Endothelial cell of hepatic sinusoid (primary cell): ENCODE data around the gene TMEM9.

Source experiments
- in situ Hi-C: cut with HindIII; loops from 2 replicates; pipeline ENCODE4 v1.10.0; 2017; ENCODE audit warnings: low sequenced_read_pairs

Gene TMEM9

DNA sequence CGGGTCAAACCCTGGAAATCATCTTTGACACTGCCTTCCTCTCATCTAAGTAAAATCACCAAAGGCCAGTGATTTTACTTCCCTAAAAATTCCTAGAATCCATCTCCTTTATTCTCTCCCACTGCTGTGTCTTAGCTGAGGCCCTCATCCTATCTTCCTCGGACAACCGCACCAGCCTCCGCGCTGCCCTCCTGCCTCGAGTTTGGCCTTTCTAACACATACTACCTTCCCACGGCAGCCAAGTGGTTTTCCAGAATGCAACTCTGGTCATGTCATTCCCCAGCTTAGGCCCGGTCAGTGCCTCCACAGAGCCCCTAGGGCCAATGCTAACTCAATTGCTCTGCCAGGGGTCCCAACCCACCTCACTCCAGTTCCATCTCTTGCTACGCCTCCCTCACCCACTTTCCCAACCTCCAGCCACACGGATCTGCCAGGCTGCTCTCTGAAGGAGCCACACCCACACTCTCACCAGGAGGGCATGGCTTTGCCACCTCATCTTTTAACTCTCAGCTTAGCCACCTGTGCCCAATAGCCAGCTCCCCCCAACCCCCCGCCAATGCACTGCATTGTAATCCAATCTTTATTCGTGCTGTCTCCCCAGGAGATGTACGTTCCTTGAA lies 6.8 kb downstream of the TMEM9 start:
- in situ Hi-C loops: no loop called here

DNA sequence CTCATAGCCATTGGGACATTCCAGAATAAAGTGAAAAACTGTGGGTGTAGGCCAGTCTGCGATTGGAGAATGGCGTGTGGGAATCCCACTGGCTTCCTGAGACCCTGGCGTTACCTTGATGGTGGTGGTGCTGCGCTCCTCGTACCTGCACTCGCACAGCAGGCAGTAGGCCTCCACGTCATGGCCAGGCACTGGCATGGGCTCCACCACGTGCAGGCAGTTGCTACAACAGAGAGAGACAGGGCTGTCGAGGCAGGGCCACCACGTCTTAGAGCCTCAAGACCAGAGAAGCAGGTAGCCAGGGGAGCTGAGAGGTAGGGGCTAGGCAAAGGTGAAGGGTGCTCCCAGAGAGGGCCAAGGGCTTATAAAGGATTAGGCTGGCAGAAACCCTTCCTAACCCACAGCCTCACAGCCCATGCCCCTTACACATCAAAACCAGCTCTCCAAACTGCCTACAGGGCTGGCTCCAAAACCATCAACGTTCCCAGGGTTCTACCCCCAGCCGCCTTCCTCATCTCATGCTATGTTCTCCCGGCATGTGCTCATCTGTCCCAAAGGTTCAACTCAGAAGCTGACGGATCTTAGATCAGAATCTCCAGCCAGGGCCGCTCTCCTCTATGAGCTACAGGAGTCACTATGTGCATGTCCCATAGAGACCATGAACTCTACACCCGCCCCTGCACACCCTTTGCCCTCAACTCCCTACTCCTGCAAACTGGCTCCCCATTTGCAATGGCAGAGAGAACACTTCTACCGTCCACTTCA lies 7.5 kb downstream of the TMEM9 start:
- in situ Hi-C loops: no loop called here

DNA sequence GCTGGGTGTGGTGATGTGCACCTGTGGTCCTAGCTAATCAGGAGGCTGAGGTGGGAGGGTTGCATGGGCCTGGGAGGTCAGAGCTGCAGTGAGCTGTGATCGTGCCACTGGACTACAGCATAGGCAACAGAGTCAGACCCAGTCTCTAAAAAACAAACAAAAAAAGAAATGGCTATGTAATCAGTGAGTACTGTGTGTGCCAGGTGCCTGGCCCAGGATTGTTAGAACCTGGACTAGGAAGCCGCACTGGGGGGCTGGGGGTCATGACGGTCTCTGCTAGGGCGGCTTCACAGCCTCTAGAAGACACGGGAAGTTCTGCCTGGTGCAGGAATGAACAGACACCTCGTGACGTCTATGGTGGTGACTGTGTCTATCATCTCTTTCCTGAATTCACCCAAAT lies 8.5 kb downstream of the TMEM9 start:
- in situ Hi-C loops: no loop called here

DNA sequence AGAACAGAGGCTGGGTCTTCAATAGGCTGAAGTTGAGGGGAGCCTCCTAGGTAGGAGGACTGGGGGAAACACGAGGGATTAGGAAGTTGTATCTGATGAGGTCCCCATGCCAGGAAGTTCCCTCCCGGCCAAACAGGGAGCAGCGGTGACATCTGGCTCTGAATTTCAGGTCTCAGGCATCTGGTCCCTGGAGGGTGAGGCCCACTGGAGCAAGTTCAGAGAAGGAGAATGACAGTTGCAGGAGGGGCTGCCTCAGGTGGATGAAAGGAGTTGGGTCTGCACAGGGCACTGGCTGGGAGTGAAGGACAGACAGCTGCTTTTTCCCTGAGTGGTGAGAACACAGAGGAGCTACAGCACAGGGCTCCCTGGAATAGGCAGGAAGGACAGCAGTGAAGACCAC lies 9.1 kb downstream of the TMEM9 start:
- in situ Hi-C loops: no loop called here

DNA sequence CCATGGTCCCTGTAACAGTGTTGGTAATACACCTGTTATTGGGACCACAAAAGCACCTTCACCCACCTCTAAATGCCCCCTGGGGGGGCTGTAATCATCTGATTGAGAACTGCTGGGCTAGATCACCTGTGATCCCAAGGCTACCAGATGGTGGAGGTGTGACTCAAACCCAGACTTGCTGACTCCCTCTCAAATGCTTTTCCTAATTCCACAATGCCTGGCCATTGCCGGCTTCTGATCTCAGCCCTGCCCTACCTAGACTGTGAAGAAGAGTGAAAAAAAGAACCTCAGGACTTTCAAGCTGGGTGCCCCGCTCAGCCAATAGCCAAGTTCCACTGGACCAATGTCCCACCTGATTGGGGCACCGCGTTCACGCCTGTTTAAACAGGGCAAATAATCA lies 9.6 kb downstream of the TMEM9 start:
- in situ Hi-C loops: no loop called here

DNA sequence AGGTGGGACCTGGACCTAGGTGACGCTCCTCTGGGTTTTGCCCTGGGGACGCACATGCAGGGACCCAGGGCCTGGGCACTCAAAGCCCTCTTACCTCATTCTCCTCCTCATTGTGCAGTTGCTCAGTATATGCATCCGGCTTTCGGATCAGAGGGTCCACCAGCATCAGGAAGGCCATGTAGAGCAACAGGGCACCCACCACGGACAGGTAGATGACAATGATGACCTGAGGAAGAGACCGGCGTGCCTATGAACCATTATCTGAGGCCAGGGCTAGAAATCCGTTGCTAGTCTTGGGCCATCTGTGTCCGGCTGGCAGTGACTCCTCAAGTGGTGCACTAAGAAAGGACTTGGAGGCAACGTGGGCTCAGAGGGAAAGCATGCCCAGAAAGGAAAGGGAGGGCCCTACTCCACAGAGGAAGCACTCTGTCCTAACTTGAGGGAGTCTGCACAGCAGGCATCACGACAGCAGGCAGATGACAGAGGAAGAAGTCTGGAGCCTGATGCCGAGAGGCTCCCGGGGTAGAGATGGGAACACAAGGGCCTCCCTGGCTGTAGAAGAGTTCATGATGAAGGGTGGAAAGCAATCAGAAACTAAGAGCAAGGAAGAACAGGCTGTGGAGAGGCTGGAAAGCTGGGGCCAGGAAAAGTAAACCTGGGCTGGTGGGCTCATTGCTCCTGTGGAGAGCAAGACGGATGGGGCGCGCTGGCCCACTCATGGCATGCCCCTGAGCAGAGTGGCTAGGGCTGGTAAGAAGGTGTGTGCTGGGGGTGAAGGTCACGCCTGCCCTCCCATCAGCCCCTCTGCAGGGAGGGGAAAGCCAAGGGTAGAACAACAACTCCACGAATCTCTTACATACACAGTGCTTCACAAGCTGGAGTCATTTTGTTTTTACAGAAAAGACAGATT lies 10.3 kb downstream of the TMEM9 start:
- in situ Hi-C loops: no loop called here

DNA sequence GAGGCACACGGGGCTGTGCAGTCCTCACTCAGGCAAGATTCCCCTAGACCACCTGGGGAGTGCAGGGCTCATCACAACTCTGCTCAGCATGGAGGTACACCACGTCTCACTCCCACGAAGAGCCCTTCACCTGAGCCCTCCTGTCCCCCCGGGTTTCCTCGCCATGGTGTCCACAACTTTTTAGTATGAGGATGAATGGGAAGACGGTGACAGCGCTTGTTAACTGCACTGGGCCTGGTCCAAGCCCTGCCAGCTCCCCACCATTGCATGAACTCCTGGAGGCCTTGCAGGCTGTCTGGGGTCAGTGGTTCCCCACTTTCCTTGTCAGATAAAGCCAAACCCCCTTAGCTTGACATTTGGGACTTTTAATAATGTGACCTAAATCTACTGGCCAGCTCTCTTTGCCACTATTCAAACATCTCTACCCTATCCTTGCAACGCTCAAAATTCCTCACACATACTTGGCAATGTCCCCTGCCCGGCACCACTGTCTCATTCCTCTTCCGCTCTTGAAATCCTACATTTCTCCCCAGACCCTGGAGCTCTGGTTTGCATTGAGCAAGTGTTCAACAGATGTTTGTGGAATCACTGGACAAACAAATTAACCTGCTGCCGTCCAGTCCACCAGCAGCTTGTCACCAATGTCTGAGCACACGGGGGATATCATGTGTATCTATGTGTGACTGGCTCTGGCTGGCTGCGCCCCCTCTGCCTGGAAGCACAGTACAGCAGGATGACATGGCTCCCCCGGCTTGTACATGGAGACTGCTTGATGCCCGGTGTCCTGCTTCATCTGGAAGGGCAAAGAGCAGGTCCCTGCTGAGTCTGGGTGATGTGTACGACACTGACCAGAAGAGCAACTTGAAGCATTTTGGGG lies 11.2 kb downstream of the TMEM9 start:
- in situ Hi-C loops: no loop called here

DNA sequence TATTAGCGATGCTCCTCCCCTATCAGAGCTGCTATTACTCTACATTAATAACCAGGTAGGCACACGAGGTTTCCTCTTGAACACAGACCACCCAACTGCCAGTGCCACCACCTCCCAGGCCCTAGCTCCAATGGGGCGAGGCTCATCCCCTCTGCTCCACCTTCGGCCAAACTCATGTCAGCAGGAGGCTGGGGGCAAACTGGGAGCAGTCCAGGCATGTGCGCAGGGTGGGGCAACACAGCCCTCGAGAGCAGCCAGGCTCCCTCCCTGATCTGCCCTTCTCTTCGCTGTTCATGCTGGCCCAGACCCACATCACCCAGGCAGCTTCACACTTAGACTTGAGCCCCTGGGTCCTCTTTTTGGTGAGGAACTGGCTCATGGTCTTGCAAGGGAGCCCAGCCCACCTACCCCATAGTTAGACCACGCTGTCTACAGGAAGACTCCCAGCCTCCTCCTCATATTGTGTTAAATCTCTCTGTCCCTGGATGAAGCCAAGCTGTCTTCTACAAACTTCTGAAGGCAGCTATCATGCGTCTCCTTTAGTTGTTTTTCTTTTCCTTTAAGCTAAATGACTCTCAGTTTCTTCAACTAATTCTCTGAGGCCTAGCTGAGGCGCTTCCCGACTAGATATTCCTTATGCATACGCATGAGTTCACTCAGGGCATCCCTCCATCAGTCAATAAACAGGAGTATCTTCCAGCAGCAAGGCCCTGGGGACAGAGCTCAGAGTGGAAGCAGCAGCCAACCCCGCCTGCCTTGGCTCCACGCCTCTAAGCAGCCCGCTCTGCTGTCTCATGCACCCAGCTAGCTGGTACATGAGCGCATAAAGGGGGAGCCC lies 12.0 kb downstream of the TMEM9 start:
- in situ Hi-C loops: no loop called here

DNA sequence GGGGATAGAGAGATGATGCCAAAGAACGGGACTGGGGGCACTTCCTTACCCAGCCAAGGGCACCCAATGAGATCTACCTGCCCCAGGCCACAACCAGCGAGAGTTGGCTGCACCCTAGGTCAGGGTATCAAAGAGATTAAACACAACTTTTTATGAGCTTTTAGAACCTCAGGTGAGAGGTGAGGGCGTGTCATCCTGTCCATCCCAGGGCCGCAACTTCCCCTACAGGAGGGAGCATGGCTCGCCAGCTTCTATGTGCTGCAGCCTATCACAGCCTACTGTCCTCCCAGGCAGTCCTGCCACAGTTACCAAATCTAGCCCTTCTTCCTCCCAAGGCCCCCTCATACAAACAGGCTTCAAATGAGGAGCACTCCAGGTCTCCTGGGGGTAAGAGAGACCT lies 12.9 kb downstream of the TMEM9 start:
- in situ Hi-C loops: no loop called here

DNA sequence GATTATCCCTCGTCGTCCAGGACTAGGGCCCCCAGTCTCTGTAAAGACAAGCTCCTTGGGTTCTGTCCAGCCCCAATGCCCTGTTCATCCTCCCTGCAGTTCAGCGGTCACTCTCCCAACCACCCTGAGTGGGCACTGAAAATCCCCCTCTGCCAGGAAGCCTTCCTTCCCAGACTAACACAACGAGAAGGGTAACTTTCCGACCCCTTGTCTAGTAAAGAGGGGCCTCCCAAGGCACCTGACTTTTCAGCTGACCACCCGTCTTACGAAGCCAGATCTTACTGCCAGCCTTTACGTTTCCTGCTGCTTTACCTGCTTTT lies 13.4 kb downstream of the TMEM9 start:
- in situ Hi-C loops: no loop called here

DNA sequence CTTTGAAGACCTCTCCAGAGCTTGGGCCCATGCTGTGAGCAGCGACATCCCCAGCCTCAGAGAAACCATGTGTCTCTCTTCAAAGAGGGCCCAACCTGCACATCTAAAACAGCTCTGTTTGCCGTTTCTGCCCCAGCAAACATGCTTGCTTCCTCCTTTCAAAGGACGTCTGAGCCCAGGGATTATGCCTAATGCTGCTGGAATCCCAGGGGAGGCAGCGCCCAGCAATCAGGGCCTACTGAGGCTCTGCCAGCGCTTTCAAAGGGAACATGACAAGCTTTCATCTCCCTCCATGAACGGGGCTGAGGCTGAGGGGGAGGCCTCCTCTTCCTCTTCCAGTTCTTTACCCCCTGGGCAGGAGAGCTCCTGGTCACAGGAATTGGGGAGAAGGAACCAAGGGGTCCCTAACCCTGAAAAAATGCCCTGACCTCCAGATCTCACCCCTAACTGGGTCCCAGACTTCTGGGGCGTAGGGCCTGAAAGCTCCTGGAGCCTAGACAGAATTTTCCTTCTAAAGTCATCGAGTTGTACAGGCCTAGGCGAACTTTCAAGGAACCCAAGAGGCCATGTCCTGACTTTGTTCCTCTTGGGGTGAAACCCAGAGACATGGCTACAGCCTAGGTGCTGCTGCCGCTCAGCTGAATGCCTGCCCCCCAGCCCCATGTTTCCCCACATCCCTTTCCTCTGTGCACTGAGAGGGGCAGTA lies 13.9 kb downstream of the TMEM9 start:
- in situ Hi-C loops: no loop called here

DNA sequence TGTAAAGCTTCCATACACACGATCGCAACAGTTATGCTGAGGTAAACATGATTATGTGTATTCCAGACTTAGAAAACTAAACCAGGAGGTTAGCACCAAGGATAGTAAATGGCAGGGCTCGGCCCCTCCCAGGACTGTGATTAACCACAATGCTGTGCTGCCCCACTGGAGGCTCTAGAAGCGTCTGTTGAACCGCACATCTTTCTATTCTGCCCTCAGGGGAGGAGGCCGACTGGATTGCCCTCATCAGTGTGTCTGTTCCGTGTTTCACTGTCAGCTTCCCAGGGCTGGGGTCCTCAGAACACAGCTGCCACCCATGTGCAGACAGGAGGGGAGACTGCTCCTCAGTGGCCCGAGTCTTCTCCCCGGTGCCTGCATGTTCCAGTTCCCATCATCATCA lies 14.5 kb downstream of the TMEM9 start:
- in situ Hi-C loops: no loop called here

DNA sequence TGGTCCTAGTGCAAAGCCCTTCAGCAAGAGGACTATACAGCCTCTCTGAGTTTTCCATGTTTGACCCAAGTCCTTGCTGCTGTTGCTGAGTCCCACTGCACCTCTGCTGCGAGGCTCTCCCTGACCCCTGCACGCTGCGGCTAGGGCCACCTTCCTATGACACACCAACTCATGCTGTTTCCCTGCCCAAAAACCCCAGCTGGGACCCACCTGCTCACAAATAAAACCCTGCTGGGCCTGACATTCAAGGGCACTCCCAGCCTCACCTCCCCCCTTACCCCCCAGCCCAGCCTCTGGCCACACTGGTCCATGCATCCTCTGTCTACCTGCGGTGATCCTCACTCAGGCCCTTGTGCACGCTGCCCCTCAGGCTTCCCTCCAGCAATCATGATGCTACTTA lies 15.0 kb downstream of the TMEM9 start:
- in situ Hi-C loops: no loop called here

DNA sequence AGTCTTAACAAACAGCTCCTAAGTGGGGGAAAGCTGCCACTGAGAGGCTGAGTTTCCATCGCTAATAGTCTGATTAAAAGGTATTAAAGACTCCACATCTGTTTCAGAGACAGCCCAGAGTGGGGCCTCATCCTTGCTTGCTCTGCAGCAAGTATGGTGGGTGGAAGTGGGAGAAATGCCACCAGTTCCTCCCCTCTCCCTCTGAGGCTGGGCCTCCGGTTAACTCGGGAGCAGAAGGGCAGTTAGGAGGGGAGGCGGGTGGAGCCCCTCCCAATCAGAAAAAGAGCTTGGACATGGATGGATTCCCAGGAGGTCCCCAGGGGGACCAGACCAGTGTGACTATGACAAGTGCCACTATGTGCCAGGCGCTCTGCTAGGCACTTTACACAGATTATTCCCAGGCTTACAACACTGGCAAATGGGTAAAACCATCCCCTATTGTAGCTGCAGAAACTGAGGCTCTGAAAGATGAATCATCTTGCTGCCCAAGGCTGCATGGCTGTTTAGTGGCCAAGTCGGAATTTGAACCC lies 15.9 kb downstream of the TMEM9 start:
- in situ Hi-C loops: no loop called here

DNA sequence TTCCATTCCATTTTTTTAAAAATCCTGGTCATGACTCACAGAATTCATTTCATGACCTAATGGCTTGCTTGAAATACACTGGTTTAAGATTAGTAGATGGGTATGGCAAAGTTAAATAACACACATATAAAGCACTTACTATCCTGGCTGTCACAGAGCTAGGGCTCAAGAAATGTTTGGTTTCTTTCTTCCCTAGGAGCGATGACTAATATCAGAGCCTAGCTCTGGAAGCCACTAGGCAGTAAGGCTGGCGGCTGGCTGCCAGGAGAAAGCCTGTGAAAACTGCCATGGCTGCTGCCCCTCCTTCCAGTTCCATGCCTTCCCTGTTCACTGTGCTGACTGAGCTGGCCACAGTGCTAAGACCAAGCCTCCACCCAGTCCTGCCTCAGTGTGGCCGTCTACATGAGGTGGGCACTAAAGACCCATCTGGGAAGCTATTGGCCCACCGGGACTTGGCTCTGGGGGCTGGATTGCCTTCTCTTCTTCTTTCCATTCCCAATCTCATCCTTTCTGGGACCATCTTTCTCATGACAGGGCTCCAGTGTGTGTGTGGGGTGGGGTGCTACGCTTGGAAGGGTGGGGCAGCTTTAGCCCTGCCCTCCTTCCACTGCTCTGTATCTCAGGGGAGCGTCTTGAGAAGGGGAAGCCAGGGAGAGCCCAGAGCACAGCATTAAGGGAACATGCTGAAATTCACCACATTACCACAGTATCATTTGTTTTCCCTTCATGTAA lies 16.5 kb downstream of the TMEM9 start:
- in situ Hi-C loops: no loop called here

DNA sequence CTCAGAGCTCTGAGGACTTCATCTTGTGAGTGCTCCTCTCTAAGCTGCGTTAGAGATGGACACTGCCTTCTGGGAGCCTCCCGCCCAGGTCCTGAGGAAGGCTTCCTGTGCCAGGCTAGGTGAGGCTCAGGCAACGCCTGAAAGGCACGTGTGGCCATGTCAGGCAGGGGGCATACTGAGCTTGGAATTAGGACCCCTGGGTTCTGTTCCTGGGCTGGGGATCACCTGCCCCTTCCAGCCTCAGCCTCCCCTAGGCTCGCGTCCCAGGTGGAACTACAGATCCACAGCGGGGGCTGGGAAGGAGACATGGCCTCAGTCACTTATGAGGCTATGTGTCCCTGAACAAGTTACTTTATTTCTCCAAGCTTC lies 17.3 kb downstream of the TMEM9 start:
- in situ Hi-C loops: no loop called here

DNA sequence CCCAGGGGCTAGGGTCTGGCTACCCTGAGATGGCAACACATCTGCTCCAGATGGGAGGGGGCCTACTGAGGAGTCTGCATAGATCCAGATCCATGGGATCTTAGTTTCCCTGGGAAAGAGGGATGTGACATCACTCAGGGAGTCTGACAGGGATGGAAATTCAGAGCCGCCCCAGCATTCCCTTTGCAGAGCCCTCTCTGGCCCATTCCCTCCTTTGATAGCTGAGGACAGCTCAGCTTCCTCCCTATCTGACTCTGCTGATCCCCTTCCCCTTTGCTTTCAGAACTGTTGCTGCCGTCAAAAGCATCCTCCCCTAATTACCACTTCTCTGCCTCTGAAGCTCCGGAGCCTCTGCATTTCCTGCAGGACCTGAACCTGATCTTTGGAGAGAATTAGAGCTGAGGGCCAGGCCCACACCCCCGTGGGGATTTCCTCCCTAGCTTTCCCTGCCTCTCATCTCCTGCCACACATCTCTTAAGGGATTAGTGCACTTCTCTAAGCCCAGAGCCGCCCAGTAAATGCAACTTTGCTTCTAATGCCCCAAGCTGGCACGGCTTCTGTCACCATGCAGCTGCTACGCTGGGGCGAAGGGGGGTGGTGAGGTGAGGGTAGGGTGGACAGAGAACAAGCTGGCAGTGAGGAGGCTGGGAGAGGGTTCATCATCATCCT lies 17.8 kb downstream of the TMEM9 start:
- in situ Hi-C loops: no loop called here

DNA sequence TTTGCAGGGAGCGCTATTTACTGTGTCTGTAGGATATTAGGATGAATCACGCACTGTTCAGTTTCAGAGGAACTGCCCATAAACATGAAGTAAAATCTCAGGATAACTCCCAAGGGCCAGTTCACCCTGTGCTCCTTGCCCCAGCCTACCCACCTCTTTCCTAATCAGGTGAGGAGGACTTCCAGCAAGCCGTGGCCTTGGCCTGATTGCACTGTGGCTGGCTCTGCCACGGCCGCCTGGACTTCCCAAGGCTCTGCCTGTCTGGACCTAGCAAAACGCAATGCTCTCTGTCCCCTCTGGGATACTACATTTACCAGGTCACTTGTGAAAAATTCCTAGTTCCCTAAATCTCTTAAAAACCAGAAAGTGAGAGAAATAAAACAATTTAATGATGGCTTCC lies 19.9 kb downstream of the TMEM9 start:
- in situ Hi-C loops: no loop called here
